HT1080 (cell line): Measurements from ENCODE around the gene ABT1. TPM values are rescaled to one million over a fixed set of nuclear protein-coding genes. Genes with fewer than 3 reads are reported as not detected.

Experiments
- DNase-seq: peaks from one replicate; pipeline ENCODE4 v3.0.0-alpha.2; 2015; ENCODE audit warnings: low read depth
- total RNA-seq: library from RNA; depleted of rRNA; stranded (reverse); fragments of >200 nt; shearing (Covaris generic); gene quantifications from 2 replicates; pipeline ENCODE4 v1.2.3, GENCODE V29; 2014

Gene ABT1
- total RNA-seq, 1 experiment from 2014 or later = 25.4 TPM

GRCh38 chr6:26571592-26572296 is 25.0 kb upstream of the ABT1 start:
- peak; percentile 95 for DNase-seq

GRCh38 chr6:26575494-26575939 is 21.2 kb upstream of the ABT1 start:
- DNase-seq = peak; percentile 93

- DNase-seq = no peak
These were observed 20.3 kb upstream of the ABT1 start for GRCh38 chr6:26576407-26576843.

- DNase-seq = peak; percentile 91
These were observed 19.6 kb upstream of the ABT1 start for GRCh38 chr6:26576929-26577719.

GRCh38 chr6:26577720-26578072 is 19.1 kb upstream of the ABT1 start:
- DNase-seq = no peak

- no peak for DNase-seq
These were observed 18.5 kb upstream of the ABT1 start for GRCh38 chr6:26578279-26578678.

- no peak for DNase-seq
These were observed 18.0 kb upstream of the ABT1 start for GRCh38 chr6:26578741-26579140.

GRCh38 chr6:26581164-26581915 is 15.4 kb upstream of the ABT1 start:
- DNase-seq = no peak

GRCh38 chr6:26588965-26589364 is 7.8 kb upstream of the ABT1 start:
- DNase-seq = no peak

- DNase-seq = peak; percentile 58
These were observed 4.1 kb upstream of the ABT1 start for GRCh38 chr6:26592649-26593048.

GRCh38 chr6:26593278-26594130 is 3.2 kb upstream of the ABT1 start:
- DNase-seq = peak; percentile 53

- no peak for DNase-seq
These were observed 2.6 kb upstream of the ABT1 start for GRCh38 chr6:26594131-26594498.

GRCh38 chr6:26594730-26595632 is 1.8 kb upstream of the ABT1 start:
- DNase-seq = peak; percentile 95

GRCh38 chr6:26595669-26596269 is 984 bp upstream of the ABT1 start:
- DNase-seq = peak; percentile 82

- no peak for DNase-seq
These were observed 625 bp downstream of the ABT1 start for GRCh38 chr6:26597389-26597766.

- no peak for DNase-seq
These were observed 1.1 kb downstream of the ABT1 start for GRCh38 chr6:26597821-26598220.

- no peak for DNase-seq
These were observed 1.5 kb downstream of the ABT1 start for GRCh38 chr6:26598267-26598666.

- DNase-seq = no peak
These were observed 2.4 kb downstream of the ABT1 start for GRCh38 chr6:26599134-26599533.

- no peak for DNase-seq
These were observed 2.8 kb downstream of the ABT1 start for GRCh38 chr6:26599591-26599990.

- DNase-seq = no peak
These were observed 4.0 kb downstream of the ABT1 start for GRCh38 chr6:26600759-26601158.
